ENCODE results near the gene SORCS2. TPM values are rescaled to one million over a fixed set of nuclear protein-coding genes. Genes with fewer than 3 reads are reported as not detected.

Gene SORCS2
- total RNA-seq, 1 donor from 2014 or later = 13.4 TPM

DNA sequence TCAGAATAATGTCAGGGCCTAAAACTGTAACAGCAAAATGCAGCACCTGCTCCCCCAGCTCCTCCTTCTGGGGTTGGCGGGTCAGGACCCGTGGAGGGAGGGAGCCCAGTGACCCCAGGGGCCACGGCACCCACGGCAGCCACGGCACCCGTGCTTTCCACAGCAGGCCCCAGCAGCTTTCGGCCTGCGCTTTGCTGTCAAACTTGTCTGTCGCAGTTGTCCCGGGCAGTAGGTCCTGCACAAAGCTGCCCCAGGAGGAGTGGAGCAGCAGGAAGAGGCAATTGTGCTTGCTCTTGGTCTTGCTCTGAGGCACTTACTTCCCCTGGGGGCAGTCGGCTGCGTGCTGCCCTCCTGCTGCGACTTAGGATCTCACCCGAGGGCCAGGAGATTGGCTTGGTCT is 563.7 kb downstream of the SORCS2 start:
- H3K9me3 Mint-ChIP-seq = no peaks in the 10 kb centered on the region
- no peak overlapping the region for H3K27ac Mint-ChIP-seq
- no peaks in the 10 kb centered on the region for H3K27me3 Mint-ChIP-seq
- H3K4me3 Mint-ChIP-seq = no peak overlapping the region
- H3K4me1 Mint-ChIP-seq (ENCODE audit: unreplicated experiment) = peaks cover 22% of the 10 kb centered on the region
- H3K36me3 Mint-ChIP-seq = no peaks in the 10 kb centered on the region
- DNase-seq (ENCODE audit: extremely low spot score, unreplicated experiment) = no peak
- TF ChIP-seq, protein P1, sequence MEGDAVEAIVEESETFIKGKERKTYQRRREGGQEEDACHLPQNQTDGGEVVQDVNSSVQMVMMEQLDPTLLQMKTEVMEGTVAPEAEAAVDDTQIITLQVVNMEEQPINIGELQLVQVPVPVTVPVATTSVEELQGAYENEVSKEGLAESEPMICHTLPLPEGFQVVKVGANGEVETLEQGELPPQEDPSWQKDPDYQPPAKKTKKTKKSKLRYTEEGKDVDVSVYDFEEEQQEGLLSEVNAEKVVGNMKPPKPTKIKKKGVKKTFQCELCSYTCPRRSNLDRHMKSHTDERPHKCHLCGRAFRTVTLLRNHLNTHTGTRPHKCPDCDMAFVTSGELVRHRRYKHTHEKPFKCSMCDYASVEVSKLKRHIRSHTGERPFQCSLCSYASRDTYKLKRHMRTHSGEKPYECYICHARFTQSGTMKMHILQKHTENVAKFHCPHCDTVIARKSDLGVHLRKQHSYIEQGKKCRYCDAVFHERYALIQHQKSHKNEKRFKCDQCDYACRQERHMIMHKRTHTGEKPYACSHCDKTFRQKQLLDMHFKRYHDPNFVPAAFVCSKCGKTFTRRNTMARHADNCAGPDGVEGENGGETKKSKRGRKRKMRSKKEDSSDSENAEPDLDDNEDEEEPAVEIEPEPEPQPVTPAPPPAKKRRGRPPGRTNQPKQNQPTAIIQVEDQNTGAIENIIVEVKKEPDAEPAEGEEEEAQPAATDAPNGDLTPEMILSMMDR (conservative IDR thresholded peaks at IDR 0.05) = no peak

DNA sequence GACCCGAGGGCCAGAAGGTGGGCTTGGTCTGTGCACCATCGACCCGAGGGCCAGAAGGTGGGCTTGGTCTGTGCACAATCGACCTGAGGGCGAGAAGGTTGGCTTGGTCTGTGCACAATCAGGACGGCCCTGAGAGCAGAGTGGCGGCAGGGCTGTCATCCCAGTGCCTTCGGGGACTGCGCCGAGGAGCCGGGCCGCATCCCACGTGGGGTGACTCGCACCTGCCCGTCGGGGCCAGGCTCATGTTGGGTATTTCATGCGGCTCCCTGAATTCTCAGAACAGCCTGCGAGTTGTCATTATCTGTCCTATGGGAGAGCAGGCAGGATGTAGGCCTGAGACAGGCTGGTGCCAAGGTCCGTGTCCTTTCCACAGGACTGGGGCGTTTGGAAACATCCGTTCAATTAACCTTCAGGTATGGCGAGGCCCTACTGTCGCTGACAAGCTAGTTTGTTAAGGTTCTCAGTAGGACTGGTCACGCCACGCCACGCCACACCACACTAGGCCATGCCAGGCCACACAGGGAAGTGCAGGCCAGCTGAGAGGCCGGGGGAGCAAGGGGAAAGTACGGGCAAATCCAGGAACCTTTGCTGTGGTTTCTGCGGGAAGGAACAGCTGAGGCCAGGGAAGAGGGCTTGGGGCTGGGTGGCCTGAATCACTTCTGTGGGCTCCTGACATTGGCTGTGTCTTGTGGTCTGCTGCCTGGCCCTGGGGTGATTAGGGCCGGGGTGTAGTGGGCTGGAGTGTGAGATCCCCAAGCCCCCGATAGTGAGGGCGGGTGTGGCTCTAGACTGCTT is 564.4 kb downstream of the SORCS2 start:
- DNase-seq (ENCODE audit: extremely low spot score, unreplicated experiment) = no peak
- TF ChIP-seq, protein P1 (conservative IDR thresholded peaks at IDR 0.05) = no peak
- Mint-ChIP-seq H3K27me3 (no peaks in the 10 kb centered on the region), H3K9me3 (no peaks in the 10 kb centered on the region), H3K27ac (peak overlapping the region; percentile 51), H3K36me3 (no peaks in the 10 kb centered on the region), H3K4me3 (no peak overlapping the region), H3K4me1 (ENCODE audit: unreplicated experiment) (peaks cover 26% of the 10 kb centered on the region)

DNA sequence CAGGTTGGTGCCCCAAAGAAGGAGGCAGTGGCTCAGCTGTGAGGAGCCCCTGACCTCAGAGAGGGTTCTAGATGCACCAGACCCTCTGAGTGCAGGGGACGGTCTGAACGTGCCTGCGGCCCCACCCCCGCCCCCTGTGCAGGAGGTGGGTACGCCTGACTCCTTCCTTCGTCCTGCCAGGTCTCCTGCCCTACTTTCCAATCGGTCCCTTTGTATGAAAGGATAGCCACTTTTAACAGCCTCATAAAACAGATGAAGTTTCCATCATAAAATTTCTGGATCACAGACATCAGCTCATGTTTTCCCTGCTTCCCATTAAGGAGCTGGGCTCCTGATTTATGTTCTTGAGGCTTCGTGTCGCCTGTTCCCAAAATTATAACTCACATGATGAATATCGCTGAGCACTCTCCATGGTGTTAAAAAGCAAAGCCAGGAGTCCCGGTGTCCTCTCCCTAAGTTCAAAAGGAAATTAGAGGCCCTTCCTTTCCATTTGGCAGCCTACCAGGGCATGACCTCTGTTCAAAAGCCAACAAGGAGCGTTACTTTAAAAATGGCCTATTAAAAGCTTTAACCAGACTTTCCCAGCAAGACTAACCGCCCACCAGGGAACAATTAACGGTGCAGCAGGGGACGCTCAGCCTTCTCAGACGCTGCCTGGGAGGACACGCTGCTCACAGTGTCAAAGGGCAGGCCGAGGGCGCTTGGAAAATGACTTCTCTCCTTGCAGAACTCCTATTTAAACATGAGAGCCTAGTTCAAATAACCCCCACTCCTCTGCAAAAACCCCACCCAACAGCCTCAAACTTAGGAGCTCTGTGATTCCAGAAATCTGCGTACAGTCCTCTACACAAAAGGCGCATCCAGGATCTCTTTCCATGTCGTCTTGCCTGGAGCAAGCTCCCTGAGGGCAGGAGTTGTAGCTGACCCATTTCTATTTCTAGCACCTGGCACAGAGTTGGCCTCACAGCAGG is 565.4 kb downstream of the SORCS2 start:
- DNase-seq (ENCODE audit: extremely low spot score, unreplicated experiment) = no peak

DNA sequence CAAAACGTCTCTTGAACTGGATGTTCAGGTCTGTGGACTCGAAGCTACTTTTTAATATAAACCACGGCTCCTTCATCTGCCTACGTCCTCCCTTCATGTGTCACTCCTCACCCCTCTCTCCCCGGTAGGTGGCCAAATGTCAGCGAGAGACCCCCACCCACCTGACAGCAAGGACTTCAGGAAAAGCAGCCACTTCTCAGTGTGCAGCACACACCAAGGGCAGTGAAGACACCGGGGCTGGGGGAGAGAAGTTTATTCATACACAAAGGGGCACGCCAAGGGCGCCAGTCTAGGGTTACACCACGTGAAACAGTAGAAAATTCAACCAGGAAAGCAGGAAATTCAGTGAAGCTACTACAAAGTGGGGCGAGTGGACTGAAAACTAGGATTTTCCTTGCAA is 566.1 kb downstream of the SORCS2 start:
- H3K36me3 Mint-ChIP-seq = no peaks in the 10 kb centered on the region
- H3K4me3 Mint-ChIP-seq = peak overlapping the region; percentile 20
- peaks cover 30% of the 10 kb centered on the region for H3K4me1 Mint-ChIP-seq (ENCODE audit: unreplicated experiment)
- no peaks in the 10 kb centered on the region for H3K9me3 Mint-ChIP-seq
- TF ChIP-seq, protein P1 (conservative IDR thresholded peaks at IDR 0.05) = no peak
- no peak for DNase-seq (ENCODE audit: extremely low spot score, unreplicated experiment)
- H3K27ac Mint-ChIP-seq = peak overlapping the region; percentile 51
- no peaks in the 10 kb centered on the region for H3K27me3 Mint-ChIP-seq

More for the DNA sequence above, 565.4 kb downstream of the SORCS2 start:
- Mint-ChIP-seq H3K27me3 (no peaks in the 10 kb centered on the region), H3K4me3 (peak overlapping the region; percentile 36), H3K4me1 (ENCODE audit: unreplicated experiment) (peaks cover 30% of the 10 kb centered on the region), H3K9me3 (no peaks in the 10 kb centered on the region), H3K36me3 (no peaks in the 10 kb centered on the region), H3K27ac (peak overlapping the region; percentile 51)
- TF ChIP-seq, protein P1 (conservative IDR thresholded peaks at IDR 0.05) = no peak

DNA sequence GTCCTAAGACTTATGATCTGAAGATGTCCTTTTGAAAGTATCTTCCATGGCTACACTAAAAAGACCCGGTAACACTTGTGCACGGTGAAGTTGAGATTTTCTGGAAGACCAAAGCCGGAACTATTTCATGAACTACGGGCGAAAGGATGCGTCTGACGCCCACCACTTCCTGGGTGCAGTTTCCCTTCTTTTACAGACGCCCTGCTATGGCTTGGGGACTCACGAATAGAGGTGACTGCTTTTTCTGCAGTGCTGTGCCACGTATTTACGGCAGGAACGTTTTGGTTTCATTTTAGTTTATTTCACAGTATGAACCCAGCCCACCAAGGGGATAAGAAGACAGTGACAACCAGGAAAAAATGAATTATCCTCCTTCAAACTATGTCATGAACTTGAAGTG is 566.9 kb downstream of the SORCS2 start:
- TF ChIP-seq, protein P1 (conservative IDR thresholded peaks at IDR 0.05) = no peak
- H3K27ac Mint-ChIP-seq = no peak overlapping the region

More for the DNA sequence above, 566.9 kb downstream of the SORCS2 start:
- Mint-ChIP-seq H3K4me3 (no peak overlapping the region), H3K36me3 (no peaks in the 10 kb centered on the region), H3K4me1 (ENCODE audit: unreplicated experiment) (peaks cover 30% of the 10 kb centered on the region), H3K9me3 (no peaks in the 10 kb centered on the region), H3K27me3 (no peaks in the 10 kb centered on the region)
- DNase-seq (ENCODE audit: extremely low spot score, unreplicated experiment) = no peak
